ENCODE data around the gene VSX2.

Gene VSX2

DNA sequence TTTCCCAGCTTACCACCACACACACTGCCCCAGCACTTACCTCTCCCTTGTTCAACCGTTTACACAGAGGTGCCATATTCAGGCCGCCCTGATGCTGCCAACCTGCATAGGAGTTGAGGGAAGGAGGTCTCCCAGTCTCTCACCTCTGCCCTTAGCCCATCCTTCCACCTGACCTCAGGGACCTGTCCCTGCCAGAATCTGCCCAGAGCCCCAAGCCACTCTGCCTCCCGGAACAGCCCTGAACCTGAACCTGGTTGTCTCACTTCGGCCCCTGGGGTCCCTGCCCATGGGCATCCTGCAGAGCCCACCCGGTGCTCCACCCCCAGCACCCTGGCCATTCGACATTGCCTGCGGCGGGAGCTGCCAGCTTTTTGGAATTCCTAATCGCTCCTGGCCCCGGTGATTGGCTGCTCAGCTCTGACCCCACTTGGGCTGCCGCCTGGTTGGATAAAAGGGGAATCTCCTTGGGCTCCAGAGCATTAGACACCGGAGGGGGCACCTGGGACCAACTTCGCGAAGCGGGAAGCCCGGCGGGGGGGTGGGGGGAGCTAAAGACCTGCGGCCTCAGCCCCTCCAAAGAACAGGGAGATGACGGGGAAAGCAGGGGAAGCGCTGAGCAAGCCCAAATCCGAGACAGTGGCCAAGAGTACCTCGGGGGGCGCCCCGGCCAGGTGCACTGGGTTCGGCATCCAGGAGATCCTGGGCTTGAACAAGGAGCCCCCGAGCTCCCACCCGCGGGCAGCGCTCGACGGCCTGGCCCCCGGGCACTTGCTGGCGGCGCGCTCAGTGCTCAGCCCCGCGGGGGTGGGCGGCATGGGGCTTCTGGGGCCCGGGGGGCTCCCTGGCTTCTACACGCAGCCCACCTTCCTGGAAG lies at the start of gene VSX2:
Gene VSX2, plus strand, starts transcription at position 476 of the 874 bp plus-strand sequence. Its CDS starts 113 bp downstream, at position 589.
- no peak for DNase-seq (ENCODE audit: low read depth in 2 of 2)

DNA sequence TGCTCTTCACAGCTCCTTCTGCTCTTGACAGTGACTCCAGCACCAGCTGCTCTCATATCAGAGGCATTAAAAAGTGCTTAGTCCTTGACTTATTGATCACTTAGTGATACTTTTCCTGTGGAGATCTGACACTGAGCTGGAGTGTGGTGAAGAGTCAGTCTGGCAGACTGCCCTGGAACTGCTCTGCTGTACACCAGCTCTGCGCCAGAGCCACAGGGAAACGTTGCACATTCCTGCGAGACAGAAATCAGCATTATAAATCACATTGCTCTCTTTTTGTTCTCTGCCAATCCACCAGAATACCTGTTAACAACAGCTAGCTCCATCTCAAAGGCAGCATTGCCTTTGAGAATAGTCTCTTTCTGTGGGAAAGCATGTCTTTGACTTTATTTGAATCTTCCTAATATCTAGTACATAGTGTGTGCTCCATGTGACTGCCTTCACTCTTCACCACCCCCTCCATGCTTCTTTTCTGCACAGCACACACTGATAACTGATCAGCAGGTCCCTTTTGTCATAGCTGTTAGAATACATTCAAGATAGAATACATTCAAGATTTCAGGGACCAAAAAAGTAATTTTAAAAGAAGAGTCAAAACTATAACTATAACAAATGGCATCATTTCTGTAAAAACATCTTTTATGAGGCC lies 48.2 kb upstream of the VSX2 start:
- DNase-seq (ENCODE audit: low read depth in 2 of 2) = no peak

DNA sequence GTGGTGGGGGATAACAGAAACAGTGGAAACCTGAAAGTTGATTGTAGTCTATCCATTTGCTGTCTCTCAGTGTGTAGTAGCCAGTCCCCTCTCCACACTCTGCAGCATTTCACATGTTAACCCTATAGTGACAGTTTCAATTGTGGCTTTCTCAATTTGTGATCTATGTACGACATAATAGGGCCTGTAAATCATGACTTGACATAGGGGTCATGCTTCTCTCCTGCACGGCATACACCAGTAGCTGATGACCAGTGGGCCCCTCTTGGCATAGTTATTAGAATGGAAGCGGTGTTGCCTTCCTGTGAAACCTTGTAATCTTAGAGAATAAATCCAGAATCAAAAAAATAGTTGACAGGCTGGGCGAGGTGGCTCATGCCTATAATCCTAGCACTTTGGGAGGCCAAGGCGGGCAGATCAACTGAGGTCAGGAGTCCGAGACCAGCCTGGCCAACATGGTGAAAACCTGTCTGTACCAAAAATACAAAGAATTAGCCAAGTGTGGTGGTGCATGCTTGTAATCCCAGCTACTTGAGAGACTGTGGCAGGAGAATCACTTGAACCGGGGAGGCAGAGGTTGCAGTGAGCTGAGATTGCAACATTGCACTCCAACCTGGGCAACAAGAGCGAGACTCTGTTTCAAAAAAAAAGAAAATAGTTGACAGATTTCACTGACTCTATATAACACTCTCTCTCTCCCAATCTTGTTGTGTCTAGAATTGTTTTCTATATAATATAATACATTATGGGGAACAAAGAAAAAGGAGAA lies 44.6 kb upstream of the VSX2 start:
- DNase-seq (ENCODE audit: low read depth in 2 of 2) = no peak

DNA sequence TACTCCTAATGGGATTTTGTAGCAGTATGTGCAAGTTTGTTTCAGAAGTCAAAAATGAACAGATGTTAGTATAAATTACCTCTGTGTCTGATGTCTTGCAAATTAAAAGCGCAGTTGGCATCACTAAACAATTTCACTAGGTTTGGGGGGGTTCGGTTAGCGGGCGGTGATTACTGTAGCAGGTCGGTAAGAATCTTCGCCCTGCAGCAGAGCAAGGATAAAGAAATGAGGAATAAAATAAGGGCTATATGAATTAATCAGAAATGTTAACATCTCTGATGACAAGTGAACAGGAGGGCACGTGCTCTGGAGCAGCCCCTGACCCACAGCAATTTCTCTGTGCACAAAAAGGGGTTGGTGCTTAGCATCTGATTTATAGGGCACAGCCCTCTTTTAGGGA lies 43.6 kb upstream of the VSX2 start:
- DNase-seq (ENCODE audit: low read depth in 2 of 2) = no peak

DNA sequence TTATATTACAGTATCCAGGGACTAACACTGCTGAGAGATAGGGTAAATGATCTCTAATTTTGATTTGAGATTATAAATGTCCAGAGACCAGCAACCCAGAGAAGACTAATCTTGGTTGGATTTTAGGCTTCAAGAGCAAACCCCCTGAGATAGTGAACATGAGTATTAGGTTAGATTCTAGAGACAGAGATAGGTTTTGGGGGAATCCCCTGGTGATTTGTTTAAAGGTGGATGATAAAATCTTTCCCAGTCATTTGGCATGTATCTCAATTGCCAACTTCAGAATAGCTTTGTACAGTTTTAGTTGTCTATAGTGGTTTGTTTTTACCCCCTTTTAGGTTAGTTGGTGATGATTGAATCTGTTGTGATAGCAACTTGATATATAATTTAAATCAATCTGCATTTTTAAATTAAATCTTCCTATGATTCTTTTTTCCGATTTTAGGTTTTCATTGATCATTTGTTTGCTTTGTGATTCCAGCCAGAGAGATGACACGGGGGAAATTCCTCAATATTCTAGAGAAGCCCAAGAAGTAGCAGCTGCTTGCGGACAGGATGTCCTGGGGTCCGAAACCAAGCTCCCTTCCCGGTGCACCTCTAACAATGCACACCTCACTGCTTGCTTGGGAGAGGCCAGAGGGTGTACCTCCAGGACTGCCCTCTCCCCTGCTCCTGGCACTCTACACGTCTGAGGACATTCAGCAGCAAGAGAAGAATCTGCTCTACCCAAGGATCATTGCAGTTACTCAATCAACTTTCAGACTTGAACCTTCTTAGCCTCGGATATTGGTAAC lies 40.6 kb upstream of the VSX2 start:
- DNase-seq (ENCODE audit: low read depth in 2 of 2) = no peak

DNA sequence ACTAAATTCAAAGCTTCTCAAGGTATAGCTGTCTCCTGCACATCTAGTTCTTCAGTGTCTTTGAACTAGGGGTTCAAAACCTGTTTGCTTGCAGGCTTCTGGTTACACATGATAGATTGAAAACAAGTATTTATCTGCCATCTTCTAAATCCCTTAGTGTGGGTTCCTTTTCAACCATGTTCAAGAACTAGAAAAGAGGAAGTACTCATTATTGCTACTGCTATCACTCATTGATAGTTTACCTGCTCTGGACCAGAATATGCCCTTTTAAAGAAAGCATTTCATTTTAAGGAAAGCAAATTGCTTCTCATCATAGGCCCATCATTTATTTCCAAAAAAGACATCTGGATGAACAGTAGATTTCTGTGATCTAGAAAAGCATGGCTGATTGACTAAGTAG lies 37.1 kb upstream of the VSX2 start:
- DNase-seq (ENCODE audit: low read depth in 2 of 2) = no peak

DNA sequence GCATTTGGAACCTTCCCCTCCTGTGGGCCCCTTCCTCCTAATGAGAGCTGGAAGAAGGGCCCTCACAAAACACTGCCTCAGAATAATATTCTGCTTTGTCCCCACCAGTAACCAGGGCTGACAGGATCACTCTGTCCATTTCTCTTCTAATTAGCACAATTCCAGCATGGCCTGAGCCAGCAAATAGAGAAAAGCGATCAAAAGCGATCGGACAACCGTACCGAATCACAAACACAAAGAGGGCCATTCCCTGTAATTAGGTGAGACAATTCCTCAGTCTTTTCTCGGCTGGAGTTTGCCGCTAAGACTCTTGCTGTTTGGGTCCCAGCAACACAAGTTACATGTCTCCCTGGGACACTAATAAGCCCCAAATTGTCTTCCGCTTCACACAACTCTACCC lies 35.6 kb upstream of the VSX2 start:
- no peak for DNase-seq (ENCODE audit: low read depth in 2 of 2)

DNA sequence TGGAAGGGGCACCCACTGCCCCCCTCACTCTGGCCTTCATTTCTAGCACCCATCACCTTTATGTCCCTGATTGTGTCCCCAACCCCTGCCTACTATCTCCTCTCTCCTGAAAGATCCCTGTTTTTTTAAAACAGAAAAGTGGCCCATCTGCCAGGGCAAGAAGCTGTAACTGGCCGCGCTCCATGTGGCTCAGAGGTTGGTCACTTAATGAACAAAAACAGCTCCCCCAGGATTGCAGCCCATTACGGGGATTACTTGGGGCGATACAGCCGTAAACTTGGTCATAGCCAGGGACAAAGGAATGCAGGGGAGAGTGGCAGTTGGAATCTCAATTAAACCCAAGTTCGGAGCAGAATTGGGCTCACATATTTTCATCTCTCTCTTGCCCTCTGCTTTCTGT lies 34.8 kb upstream of the VSX2 start:
- DNase-seq (ENCODE audit: low read depth in 2 of 2) = no peak

DNA sequence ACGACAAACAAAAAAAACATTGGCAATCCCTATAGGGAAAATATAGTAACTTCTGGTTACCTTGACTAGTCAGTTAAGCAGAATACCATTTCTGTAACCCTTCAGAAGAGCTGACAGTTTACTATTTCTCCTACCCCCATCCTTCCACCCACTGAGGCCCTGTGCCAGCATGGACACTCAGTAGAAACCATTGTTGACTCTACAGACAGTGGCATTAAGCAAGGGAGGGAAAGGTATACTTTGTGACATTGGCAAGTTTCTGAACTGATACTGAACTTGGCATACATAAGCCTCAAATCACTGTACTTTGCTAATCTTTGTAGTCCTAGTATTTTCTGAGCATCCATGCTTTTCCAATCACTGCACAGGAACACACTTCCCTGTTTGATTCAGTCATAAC lies 33.4 kb upstream of the VSX2 start:
- DNase-seq (ENCODE audit: low read depth in 2 of 2) = no peak

DNA sequence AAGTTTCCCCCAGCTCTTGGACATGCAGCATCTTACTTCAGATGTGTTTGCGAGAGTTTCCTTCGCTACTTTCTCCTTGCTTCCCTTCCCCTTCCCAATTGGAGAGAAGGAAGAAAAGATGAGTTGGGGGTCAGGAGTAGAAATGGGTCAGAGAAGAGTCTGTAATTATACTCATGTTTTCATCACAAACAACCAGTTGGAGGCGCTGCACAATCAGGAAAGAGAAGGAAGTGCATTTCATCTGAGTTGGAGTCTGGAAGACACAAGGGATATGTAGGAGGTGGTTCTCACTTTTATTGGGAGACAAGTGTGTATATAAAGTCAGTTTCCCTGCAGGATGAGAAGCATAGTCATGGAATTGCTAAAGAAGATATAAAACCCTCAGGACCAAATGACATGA lies 31.3 kb upstream of the VSX2 start:
- no peak for DNase-seq (ENCODE audit: low read depth in 2 of 2)

DNA sequence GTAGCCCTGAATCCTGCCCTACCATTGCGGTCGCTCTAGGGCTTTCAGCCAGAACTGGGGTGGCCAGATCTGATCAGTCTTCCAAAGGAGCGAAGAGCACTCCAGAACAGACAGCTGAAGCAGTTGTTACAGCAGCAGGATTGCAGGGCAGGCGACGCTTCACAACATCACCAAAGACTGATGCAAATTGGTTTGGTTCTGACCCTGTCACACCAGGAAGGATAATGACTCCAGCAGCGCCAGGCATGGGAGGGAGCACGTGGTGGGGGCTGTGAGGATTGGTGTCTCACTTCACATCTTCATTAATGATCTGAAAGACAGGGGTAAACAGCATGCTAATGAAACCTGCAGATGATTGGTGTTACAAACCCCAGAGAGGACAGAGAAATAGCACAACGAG lies 30.6 kb upstream of the VSX2 start:
- no peak for DNase-seq (ENCODE audit: low read depth in 2 of 2)

DNA sequence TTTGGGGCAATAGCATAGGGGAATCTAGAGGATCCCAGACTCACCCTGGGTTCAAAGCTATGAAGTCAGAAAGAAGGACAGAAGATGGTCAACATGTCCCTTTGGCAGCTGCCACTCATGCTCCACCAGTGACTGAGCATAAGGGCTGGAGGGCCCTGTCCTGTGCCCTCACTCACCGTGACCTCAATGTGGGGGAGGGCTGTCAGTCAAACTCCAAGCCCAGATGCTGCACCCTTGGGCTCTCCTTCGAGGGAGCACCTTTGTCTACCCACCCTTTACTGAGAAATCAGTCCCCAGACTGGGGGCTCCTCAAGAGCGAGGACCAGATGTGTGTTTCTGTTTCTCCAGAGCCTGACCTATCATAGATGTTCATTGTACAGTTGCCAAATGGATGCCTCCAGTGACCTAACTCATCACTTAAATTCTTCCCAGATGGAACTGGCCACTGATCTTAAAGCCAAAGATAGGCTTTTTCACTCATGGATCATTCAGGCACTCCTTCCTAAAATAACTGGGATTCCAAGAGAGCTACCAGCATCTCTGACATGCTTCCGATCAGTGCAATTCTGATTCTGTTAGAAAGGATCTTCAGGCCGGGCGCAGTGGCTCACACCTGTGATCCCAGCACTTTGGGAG lies 27.2 kb upstream of the VSX2 start:
- DNase-seq (ENCODE audit: low read depth in 2 of 2) = no peak

DNA sequence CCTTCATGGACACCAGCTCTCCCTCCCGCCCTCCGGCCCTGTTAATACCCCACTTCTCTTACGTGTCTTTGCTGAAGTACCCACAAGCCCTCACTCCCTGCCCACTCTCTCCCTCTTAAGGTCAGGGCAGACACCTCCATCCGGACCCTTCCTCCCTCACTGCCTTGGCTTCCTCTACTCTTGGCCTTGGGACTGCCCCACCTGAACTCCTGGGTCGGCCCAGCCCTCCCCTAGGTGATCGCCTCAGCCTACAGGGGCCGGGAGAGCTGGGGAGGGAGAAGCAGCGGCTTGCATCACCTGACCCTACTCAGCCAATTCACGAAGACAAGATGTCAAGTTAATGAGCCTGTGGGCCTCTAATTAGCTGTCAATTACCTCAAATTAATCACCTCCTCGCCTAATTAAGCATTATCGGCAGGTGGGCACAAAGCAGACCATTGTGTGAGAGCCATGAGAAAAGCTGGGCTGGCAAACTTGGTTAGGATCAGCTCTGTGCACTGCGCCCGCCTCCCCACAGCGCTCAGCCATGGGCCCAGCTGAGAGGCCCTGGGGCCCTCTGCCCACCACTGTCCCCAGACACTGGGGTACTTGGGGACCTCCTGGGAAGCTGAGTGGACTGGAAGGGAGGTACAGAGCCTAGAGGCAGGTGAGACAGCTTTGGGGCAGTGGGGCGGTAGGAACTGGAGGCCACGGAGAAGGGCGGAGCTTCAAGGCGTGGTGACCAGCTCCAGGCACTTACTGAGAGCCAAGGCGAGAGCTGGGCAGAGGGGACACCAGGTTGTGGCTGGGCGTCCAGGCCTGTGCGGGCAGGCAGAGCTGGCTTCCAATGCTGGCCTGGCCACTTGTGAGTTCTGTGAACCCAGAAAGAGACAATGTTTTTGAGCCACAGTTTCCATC lies 25.1 kb upstream of the VSX2 start:
- DNase-seq (ENCODE audit: low read depth in 2 of 2) = no peak

DNA sequence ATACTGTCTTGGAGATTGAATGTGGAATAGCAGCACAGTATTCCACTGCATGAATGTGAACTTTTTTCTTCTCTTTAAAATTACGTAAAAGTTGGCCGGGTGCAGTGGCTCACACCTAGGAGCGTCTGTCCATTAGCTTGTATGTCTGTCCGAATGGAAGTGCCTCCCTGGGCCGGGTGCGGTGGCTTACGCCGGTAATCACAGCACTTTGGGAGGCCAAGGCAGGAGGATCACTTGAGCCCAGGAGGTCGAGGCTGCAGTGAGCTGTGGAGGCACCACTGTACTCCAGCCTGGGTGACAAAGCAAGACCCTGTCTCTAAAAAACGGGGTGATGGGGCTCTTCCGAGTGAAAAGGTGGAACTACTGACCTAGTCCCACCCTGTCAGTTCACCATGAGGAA lies 22.6 kb upstream of the VSX2 start:
- no peak for DNase-seq (ENCODE audit: low read depth in 2 of 2)

DNA sequence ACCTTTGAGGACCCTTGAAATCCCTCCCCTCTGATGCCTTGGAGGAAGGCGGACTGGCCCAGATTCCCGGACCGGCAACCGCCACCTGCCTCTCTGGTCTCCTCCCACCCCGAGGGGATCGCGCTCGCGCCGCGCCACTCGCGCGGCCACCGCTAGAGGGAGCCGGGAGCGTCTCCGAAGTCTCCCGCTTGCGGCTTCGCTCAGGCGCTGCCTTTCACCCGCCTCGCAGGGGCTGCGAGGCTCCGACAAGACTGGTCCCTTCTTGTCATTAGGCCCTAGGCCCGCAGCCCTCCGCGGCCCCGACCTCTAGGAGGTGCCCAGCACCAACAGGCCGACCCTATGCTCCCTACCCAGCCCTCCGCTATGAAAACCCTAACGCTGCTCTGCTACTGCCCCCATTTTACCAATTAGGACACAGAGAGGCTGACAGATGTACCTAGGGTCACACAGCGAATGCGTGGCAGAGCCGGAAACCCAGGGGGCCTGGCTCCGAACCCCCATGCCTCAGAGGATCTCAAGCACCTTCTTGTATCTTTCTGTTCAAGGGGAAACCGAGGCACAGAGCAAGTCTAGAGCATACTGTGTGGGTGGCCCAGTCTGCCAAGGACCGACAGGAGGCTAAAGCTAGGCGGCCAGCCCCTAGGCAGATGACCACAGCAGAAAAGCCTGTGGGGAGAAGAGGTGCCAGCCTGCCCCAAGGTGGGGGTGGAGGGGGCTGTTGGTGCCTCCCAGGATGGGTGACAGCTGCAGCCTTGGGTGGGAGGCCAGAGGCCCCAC lies 21.4 kb upstream of the VSX2 start:
- peak; percentile 72 to 79 for DNase-seq (ENCODE audit: low read depth in 2 of 2)

DNA sequence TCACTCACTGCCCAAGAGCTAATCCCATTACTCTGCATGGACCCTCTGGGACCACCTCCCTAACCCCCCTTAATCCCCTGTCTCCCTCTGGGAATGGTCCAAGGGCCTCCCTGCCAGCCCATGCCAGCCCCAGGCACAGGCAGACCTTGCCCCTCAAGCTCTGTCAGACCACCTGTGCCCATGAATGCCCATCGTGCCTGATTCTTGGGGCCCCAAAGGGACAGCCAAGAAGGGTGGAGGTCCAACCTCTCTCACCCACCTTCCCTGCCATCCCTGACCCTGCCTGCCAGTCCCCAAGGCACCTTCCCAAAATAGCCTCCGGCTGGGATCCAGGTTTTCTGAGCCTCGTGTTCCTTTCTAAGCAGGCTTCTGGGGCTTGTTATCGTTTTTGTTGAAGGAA lies 20.8 kb upstream of the VSX2 start:
- no peak for DNase-seq (ENCODE audit: low read depth in 2 of 2)

DNA sequence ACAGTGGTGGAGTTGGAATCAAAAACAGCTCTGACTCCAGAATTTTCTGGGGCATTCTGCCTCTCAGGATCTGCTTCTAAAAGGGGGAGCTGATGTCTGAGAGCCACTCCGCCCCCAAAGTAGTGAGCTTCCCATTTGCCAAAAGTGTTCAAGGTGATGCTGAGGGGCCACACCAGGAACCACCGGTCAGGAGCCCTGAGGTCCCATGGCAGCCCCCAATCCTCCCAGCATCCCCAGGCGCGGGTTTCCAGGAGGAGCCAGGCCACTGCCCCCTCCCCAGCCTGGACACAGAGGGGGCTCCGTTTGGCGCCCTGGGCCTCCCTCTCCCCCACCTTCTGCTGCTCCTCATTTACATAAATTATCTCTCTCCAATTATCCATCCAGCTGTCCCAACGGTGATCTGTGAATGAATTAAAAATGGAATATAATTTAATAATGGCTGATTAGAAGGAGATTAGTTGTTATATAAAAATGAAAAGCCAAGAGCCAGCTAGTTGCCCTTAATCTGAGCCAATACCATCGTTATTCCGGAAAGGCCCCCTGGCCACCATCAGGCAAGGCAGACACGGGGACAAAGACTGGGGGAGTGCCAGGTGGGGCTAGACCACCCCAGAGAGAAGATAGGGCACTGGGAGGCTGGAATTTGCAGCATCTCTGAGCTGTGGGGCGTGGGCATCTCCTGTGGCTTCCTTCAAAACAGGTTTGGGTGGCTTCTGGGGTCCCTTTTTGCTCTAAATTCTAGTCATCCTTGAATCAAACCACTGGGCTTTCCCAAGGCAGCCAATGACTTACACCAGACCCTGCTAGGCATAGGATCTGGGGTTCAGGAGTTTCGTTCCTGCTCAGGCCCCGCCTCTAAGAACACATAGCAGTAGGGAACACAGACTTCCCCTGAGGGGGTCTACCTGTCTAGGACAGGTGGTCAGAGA lies 19.7 kb upstream of the VSX2 start:
- DNase-seq (ENCODE audit: low read depth in 2 of 2) = no peak

DNA sequence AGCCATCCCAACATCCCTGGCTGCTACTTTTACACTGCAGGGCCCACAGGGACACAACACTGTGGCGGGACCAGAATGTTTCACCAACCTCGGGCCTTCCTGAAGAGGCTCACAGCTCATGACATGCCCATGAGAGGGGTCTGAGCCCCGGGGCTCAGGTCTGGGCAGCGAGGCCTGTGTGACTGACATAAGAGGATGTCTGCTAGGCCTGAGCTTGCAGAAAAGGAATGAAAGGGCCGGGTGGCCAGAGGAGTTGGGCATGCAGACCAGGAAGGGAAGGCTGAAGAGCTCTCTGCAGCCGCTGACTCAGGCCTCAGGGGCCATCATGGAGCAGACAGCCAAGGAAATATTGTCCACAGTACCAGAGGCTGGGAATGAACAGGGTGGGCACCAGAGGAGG lies 18.3 kb upstream of the VSX2 start:
- no peak for DNase-seq (ENCODE audit: low read depth in 2 of 2)
